Stomach (tissue), 4 donors: ENCODE data around the gene PRKRIP1.

Source experiments
- EP300 ChIP-seq: sonication (generic); formaldehyde crosslinking; IDR thresholded peaks from one replicate; pipeline ENCODE4 v1.6.1; 2017; ENCODE audit warnings: antibody characterized with exemption
- POLR2A ChIP-seq, 4 donors: fragments of 450-650 bp; IDR thresholded peaks; one replicate each; pipeline ENCODE4 v1.6.1; 2016; ENCODE audit warnings: antibody characterized with exemption in 4 of 4, control low read depth in 2 of 4, mild to moderate bottlenecking in 1 of 4, moderate library complexity in 1 of 4
- POLR2AphosphoS5 ChIP-seq, 3 donors: sonication (generic); formaldehyde crosslinking; IDR thresholded peaks; one replicate each; pipeline ENCODE4 v1.6.1; 2016; ENCODE audit warnings: antibody characterized with exemption in 3 of 3
- TF ChIP-seq, protein P1 (sequence below), 7 experiments: fragments of 450-650 bp in 4 of 7; fragments of 200-600 bp in 3 of 7; sonication (generic) in 3 of 7; IDR thresholded peaks; one replicate each; pipeline ENCODE4 v1.5.1; 2016 to 2019; ENCODE audit warnings: antibody characterized with exemption in 7 of 7, control low read depth in 2 of 7, mild to moderate bottlenecking in 1 of 7

DNA sequence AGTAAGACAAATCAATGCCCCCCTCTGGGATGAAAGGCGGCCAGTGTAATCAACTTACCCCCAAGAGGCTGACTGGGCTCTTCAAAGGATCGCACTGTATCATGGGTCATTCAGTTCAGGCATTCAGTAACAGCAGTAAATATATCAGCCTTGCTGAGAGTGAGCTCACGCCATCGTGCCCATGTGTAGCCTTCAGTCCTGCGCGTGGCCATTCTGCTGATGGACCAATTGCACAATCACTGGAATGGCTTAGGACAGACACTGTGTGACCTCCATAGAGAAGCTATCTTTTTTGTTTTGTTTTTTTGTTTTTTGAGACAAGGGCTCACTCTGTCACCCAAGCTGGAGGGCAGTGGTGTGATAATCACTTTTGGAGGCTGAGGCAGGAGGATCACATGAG lies 9.1 kb upstream of the PRKRIP1 start:
- TF ChIP-seq EP300 (no peak), POLR2AphosphoS5 (IDR thresholded peaks at IDR 0.05) (no peak), POLR2A (IDR thresholded peaks at IDR 0.05) (no peak)
- TF ChIP-seq, protein P1, sequence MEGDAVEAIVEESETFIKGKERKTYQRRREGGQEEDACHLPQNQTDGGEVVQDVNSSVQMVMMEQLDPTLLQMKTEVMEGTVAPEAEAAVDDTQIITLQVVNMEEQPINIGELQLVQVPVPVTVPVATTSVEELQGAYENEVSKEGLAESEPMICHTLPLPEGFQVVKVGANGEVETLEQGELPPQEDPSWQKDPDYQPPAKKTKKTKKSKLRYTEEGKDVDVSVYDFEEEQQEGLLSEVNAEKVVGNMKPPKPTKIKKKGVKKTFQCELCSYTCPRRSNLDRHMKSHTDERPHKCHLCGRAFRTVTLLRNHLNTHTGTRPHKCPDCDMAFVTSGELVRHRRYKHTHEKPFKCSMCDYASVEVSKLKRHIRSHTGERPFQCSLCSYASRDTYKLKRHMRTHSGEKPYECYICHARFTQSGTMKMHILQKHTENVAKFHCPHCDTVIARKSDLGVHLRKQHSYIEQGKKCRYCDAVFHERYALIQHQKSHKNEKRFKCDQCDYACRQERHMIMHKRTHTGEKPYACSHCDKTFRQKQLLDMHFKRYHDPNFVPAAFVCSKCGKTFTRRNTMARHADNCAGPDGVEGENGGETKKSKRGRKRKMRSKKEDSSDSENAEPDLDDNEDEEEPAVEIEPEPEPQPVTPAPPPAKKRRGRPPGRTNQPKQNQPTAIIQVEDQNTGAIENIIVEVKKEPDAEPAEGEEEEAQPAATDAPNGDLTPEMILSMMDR (IDR thresholded peaks at IDR 0.05) = no peak
